DMS114 treated with DMSO at 0.1 percent for 48 hours (cell line): ENCODE measurements around the gene CAPZA1.

ENCODE experiments used
- DNase-seq: peaks from one replicate; lab custom pipeline; 2025; ENCODE audit not compliant: unreplicated experiment; lab: John Stamatoyannopoulos, UW

The CAPZA1 gene

DNA sequence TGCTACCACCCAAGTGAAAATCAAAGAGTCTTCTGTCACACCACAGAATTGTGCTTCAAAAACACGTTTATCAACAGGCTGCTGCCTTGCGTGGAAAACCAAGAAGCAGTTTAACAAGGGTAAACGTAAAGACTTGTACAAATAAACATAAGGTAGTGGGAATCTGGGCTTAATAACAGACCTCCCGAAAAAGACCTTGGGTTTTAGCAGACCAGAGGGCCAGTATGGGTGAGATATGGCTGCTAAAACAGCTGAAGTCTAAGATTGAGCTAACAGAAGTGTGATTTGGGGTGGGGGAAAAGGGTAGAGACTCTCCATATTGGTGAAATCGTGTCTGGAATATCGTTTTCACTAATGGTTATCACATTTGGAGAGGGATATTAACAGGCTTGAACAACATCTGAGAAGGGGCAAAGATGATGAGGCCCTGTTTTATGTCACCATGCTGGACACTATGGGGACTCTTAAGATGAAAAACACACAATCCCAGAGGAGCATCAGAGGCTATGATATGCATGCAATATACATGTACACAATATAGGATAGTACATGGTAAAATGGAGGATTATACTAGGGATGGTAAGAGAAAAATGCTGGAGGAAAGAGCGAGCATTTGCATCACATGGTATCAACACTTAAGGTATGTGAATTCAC is 56.2 kb downstream of the CAPZA1 start:
- no peak for DNase-seq

DNA sequence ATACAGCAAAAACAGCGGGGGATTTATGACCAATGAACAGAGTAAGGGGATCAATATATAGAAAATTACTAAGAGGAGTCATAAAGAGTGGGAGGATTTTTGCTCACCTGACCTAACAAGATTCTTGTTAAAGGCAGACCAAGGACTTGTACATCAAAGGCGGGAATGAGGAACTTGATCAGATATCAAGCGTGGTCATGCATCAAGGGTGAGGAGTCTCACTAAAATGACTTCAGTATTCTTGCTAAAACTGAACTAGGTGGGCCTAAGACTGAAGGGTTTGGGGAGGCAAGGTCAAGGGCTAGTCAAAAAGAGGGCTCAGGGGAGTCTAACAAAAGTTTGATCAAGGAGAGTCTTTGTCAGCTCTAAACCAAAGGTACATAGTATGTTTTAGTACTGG is 56.9 kb downstream of the CAPZA1 start:
- DNase-seq: no peak

- no peak for DNase-seq
Observed at GRCh38 chr1:112677501-112677900, 57.9 kb downstream of the CAPZA1 start.

GRCh38 chr1:112678605-112679004 is 59.0 kb downstream of the CAPZA1 start:
- no peak for DNase-seq

GRCh38 chr1:112685913-112686312 is 66.3 kb downstream of the CAPZA1 start:
- no peak for DNase-seq

DNA sequence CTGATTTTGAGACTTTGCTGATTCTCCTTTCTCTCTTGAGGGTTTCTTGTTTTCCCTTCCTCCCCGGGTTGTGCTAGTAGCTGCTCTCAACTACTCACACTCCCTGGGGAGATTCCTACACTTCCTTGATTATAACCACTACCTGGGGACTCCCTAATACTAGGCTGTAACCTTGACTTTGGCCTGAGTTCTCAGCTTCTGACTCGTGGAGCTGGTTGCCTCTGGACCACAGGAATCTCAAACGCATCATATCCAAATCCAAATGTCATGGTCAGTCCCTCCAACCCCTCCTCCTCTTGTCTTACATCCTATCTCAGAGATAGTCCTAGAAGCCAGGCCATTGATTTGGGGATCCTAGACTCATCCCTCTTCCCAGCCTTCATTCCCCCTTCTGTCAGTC is 66.8 kb downstream of the CAPZA1 start:
- DNase-seq: no peak

DNA sequence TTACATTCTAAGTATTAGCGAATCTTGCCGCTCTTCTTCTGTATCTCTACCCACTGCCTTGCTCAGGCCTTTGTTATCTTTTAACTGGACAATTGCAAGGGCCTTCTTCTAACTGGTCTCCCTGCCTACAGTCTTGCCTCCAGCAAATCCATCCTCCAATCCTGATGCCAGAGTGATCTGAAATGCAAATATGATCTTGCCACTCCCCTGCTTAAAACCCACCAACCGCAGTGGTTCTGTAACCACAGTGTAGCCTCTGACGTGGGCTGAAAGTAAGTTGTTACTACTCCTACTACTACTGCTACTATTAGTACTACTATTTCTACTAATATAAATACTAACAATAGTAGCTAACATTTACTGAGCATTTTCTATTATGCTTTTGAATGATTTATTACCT is 67.2 kb downstream of the CAPZA1 start:
- DNase-seq: no peak

DNA sequence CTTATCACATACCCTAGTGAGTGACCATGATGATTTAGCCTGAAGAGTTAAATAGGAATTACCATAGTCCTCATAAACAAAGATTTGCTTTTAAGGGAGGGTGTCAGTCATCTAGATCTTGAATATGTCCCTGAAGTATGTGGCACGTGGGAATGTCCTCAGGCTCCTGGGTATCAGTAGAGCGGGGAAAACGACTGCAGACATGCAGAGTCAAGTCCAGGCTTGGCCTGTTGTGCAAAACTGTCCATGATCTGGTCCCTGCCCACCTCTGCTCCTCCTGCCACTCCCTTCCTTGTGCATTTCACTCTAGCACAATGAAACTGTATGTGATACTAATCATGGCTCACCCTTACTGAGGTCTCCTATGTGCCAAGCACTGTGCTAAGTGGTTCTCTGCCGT is 67.7 kb downstream of the CAPZA1 start:
- no peak for DNase-seq

- DNase-seq: no peak
Observed at GRCh38 chr1:112687785-112688496, 68.3 kb downstream of the CAPZA1 start.

- DNase-seq: no peak
Observed at GRCh38 chr1:112688781-112689193, 69.2 kb downstream of the CAPZA1 start.

DNA sequence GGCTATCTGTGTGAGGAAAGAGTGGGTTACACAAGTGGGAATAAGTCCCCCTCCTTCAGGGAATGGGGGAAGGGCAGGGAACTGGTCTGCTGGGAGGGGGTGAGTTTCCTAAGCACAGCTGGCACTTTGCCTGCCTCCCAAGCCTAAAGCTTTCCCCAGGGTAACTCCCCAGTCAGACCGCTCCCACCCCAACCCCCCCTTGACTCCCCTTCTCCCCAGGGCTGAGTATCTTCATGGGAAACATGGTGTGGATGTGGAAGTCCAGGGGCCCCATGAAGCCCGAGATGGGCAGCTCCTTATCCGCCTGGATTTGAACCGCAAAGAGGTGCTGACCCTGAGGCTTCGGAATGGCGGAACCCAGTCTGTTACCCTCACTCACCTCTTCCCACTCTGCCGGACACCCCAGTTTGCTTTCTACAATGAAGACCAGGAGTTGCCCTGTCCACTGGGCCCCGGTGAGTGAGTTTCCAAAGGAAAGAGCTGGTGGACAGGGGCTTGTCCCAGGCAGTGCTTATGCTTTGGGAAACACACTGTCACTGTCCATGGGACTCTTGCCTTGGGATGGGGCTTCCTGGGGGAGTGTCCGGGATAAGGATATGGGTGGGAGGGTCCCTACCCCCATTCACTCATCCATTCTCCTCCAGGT is 69.7 kb downstream of the CAPZA1 start:
- no peak for DNase-seq

GRCh38 chr1:112689842-112690237 is 70.2 kb downstream of the CAPZA1 start:
- DNase-seq: no peak

- DNase-seq: no peak
Observed at GRCh38 chr1:112692681-112693080, 73.0 kb downstream of the CAPZA1 start.

GRCh38 chr1:112693821-112694220 is 74.2 kb downstream of the CAPZA1 start:
- no peak for DNase-seq

GRCh38 chr1:112694363-112694929 is 74.8 kb downstream of the CAPZA1 start:
- no peak for DNase-seq

GRCh38 chr1:112695276-112695675 is 75.6 kb downstream of the CAPZA1 start:
- no peak for DNase-seq

DNA sequence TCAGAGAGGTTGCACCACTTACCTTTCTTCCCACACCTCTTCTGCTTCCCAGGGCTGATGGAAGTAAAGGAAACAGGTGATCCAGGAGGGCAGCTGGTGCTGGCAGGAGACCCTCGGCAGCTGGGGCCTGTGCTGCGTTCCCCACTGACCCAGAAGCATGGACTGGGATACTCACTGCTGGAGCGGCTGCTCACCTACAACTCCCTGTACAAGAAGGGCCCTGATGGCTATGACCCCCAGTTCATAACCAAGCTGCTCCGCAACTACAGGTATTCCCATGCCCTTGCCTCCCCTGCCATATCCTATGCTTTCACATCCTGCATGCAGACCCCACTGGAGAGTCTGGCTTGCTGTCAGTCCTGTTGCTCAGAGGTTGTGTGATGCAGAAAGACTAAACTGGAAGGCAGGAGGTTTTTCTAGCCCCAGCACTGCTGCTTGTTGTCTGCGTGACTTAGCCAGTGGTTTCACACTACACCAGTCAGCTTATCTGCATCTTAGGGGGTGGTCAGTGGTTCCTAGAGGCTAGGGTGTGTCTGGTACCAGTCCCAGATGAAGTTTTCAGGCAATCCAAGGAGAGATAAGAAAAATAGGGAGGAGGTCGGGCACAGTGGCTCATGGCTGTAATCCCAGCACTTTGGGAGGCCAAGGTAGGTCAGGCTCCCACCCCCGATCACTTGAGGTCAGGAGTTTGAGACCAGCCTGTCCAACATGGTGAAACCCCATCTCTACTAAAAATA is 77.1 kb downstream of the CAPZA1 start:
- DNase-seq: no peak

DNA sequence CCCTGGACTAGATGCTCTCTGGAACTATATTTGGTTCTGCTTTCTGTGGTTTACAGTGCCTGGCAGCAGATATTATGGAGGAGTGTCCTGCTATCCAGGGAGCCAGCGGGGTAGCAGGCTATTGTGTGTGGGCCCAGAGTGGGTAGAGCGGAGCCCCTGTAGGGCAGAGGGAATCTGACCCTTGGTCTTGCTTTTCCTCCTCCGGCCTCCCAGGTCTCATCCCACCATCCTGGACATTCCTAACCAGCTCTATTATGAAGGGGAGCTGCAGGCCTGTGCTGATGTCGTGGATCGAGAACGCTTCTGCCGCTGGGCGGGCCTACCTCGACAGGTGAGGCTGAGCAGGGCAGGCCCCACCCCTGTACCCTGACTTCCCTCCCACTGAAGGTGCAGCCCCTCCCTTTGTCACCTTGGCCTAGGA is 78.2 kb downstream of the CAPZA1 start:
- DNase-seq: no peak

- DNase-seq: no peak
Observed at GRCh38 chr1:112698366-112699310, 79.0 kb downstream of the CAPZA1 start.
